GM23248 (cell line): ENCODE results near the gene C4BPA. TPM values are rescaled to one million over a fixed set of nuclear protein-coding genes. Genes with fewer than 3 reads are reported as not detected.

Experiments used
- DNase-seq: peaks from one replicate; pipeline ENCODE4 v3.0.0-alpha.2; 2015
- H2AFZ ChIP-seq: fragments of 200-600 bp; sonication (generic); 2 replicates; pipeline ENCODE4 v1.6.1; 2016; ENCODE audit warnings: antibody characterized with exemption
- H3F3A ChIP-seq: fragments of 200-600 bp; sonication (generic); 2 replicates; pipeline ENCODE4 v1.6.1; 2016; ENCODE audit warnings: mild to moderate bottlenecking, antibody characterized with exemption, mixed run types; ENCODE audit not compliant: insufficient read depth
- H3K27ac ChIP-seq: fragments of 200-600 bp; sonication (generic); 2 replicates; pipeline ENCODE4 v1.5.1; 2016; ENCODE audit warnings: mild to moderate bottlenecking
- H3K27me3 ChIP-seq: fragments of 200-600 bp; sonication (generic); replicated peaks from 2 replicates; pipeline ENCODE4 v1.6.1; 2016; ENCODE audit warnings: mild to moderate bottlenecking; ENCODE audit not compliant: insufficient read depth
- H3K36me3 ChIP-seq: fragments of 200-600 bp; sonication (generic); 2 replicates; pipeline ENCODE4 v1.6.1; 2016; ENCODE audit warnings: low read depth, mild to moderate bottlenecking
- H3K4me1 ChIP-seq: fragments of 200-600 bp; sonication (generic); 2 replicates; pipeline ENCODE4 v1.6.1; 2016; ENCODE audit warnings: mild to moderate bottlenecking; ENCODE audit not compliant: insufficient read depth
- H3K4me2 ChIP-seq: fragments of 200-600 bp; sonication (generic); one replicate; pipeline ENCODE4 v1.6.1; 2016; ENCODE audit warnings: mild to moderate bottlenecking; ENCODE audit not compliant: unreplicated experiment
- H3K4me3 ChIP-seq: fragments of 200-600 bp; sonication (generic); 2 replicates; pipeline ENCODE4 v1.5.1; 2016; ENCODE audit warnings: mild to moderate bottlenecking
- H3K79me2 ChIP-seq: fragments of 200-600 bp; sonication (generic); 2 replicates; pipeline ENCODE4 v1.6.1; 2016; ENCODE audit warnings: mild to moderate bottlenecking; ENCODE audit not compliant: insufficient read depth
- H3K9ac ChIP-seq: fragments of 200-600 bp; sonication (generic); 2 replicates; pipeline ENCODE4 v1.6.1; 2016; ENCODE audit warnings: mild to moderate bottlenecking
- H3K9me2 ChIP-seq: fragments of 200-600 bp; sonication (generic); 2 replicates; pipeline ENCODE4 v1.6.1; 2016; ENCODE audit warnings: mixed run types, mild to moderate bottlenecking, moderate library complexity; ENCODE audit not compliant: insufficient read depth
- H3K9me3 ChIP-seq: fragments of 200-600 bp; sonication (generic); one replicate; pipeline ENCODE4 v1.6.1; 2017; ENCODE audit warnings: low read depth
- H4K20me1 ChIP-seq: fragments of 200-600 bp; sonication (generic); 2 replicates; pipeline ENCODE4 v1.6.0; 2016; ENCODE audit not compliant: insufficient read depth
- EZH2 ChIP-seq: fragments of 200-600 bp; sonication (generic); IDR thresholded peaks from 2 replicates; pipeline ENCODE4 v1.6.1; 2018; ENCODE audit warnings: antibody characterized with exemption, mild to moderate bottlenecking; ENCODE audit not compliant: insufficient read depth, poor library complexity, severe bottlenecking
- EZH2phosphoT487 ChIP-seq: fragments of 200-600 bp; sonication (generic); IDR thresholded peaks from 2 replicates; pipeline ENCODE4 v1.6.1; 2018; ENCODE audit warnings: antibody characterized with exemption, moderate library complexity, mild to moderate bottlenecking, low read depth; ENCODE audit not compliant: insufficient read depth
- WGBS, 2 experiments: methylation state at CpG; one replicate each; pipeline ENCODE4 v1.1.6; 2015 to 2017; ENCODE audit warnings: low lambda C conversion rate in 2 of 2, low coverage in 1 of 2; ENCODE audit errors: missing lambda C conversion rate in 2 of 2; 5-methylcytosine and 5-hydroxymethylcytosine counted together
- in situ Hi-C: fragments of 300-500 bp; cut with MboI; formaldehyde crosslinking; loops from 2 replicates; pipeline ENCODE4 v1.15.0; 2020
- polyA plus RNA-seq: library from polyadenylated mRNA; unstranded; fragments of >200 nt; fragmentation: Nextera tagmentation; extraction: Ambion mirVana; gene quantifications from 2 replicates; pipeline ENCODE4 v1.2.1, GENCODE V29; 2016
- total RNA-seq: library from RNA; depleted of rRNA; stranded (reverse); fragments of >200 nt; shearing (Covaris generic); gene quantifications from 2 replicates; pipeline ENCODE4 v1.2.3, GENCODE V29; 2014

Gene C4BPA
- total and polyA plus RNA-seq, 2 experiments from 2014 or later, result not detected

DNA sequence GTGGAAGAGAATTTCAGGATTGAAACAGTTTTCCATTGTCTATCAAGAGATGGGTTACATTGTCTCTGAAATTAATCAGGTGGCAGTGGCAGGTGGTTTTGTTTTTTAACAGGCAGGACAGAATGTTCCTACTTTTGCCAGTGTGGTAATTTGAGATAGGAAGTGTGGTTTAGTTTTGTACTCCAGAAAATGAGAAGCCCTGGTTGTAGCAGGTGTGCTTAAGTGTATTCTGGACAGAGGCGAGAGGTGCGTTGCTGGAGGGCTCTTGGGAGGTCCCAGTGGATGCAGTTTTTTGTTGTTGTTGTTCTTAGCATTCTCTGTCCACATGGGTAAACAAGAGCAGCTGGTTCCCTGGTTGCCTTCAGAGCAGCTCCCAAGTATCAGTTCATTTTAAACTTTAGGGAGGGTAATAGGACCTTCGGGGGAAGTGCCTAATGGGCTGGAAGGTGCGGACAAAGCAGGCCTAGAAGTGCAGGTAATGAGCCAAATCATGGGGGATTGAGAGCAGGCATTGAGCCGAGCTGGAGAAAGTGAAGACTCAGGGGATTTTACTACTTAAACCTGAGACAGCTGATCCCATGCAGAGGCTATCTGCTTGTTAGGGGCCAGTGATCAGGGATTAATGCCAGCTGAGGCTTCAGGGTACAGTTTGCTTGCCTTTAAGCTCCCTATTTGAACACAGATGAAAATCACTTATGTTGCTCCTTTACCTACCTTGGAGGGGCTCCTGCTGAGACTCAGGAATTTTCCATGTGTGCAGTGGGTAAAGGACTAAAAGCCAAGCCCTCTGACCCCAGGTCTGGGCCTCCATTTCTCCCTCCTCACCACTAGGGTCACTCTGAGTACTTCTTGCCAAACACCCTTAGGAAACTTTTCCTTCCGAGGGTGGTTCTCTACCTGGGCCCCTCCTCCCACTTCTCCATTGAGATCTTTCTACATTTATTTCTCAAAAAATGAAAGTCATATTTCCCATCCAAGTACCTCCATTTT, 44.9 kb upstream of the C4BPA start:
- Histone ChIP-seq H3K9ac (no peak overlapping the region), H3K27me3 (no peaks in the 10 kb centered on the region), H3F3A (peaks cover 4% of the 10 kb centered on the region; the same call in 1 of the 2 replicates), H3K4me1 (no peaks in the 10 kb centered on the region), H3K9me3 (no peaks in the 10 kb centered on the region), H3K79me2 (no peaks in the 10 kb centered on the region), H4K20me1 (no peaks in the 10 kb centered on the region), H3K9me2 (no peaks in the 10 kb centered on the region), H3K4me2 (no peak overlapping the region), H3K27ac (no peak overlapping the region), H3K4me3 (no peak overlapping the region), H2AFZ (no peak overlapping the region), H3K36me3 (no peaks in the 10 kb centered on the region)
- no peak for TF ChIP-seq EZH2phosphoT487
- no peak for TF ChIP-seq EZH2
- DNase-seq, result no peak
- in situ Hi-C loops, result no loop called here
- 76 to 83% methylated on average over 6 of the region's 6 CpGs for WGBS, 2 experiments

DNA sequence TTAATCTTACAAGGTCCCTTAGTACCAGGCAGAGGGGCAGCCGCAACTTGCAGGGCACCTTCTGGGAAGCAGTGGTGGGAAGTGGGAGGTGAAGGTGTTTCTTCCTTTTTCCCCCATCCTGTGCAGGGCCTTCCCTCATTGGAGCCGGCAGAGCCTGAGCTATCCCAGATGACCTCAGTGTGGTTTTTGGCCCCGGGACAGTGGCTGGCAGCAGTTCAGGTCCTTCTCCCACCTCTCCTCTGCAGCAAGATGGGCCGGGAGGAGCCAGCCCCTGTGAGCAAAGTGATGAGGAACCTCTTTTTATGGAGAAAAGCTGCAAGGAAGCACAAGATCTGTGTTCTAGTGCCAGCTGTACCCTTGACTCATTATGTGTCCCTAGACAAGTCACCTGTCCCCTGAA, 44.2 kb upstream of the C4BPA start:
- no peak for DNase-seq
- H3K27ac ChIP-seq, result no peak overlapping the region
- H4K20me1 ChIP-seq, result no peaks in the 10 kb centered on the region
- H3K4me2 ChIP-seq, result no peak overlapping the region
- no peak overlapping the region for H3K4me3 ChIP-seq
- H3K79me2 ChIP-seq, result no peaks in the 10 kb centered on the region
- H3K9ac ChIP-seq, result no peak overlapping the region
- in situ Hi-C loops, result no loop called here
- no peaks in the 10 kb centered on the region for H3K36me3 ChIP-seq
- TF ChIP-seq EZH2 (no peak), EZH2phosphoT487 (no peak)
- no peaks in the 10 kb centered on the region for H3K9me3 ChIP-seq
- H3K27me3 ChIP-seq, result no peaks in the 10 kb centered on the region
- H3F3A ChIP-seq, result no peaks in the 10 kb centered on the region
- H3K9me2 ChIP-seq, result no peaks in the 10 kb centered on the region
- H3K4me1 ChIP-seq, result no peaks in the 10 kb centered on the region
- H2AFZ ChIP-seq, result no peak overlapping the region
- 47 to 53% methylated on average over 4 of the region's 4 CpGs for WGBS, 2 experiments

DNA sequence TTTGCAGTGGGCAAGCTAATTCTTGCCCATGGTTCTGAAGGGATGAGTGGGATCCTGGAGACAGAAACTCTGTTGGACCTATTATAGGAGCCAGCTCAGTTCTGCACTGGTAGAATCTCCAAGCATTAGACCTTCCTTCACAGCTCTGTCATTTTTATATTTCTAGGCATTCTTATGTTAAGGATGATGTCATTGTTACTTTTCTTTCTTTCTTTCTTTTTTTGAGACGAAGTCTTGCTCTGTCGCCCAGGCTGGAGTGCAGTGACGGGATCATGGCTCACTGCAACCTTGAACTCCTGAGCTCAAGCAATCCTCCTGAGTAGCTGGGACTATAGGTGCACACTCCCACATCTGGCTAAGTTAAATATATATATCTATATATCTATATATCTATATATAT, 43.4 kb upstream of the C4BPA start:
- Histone ChIP-seq H3K27ac (no peak overlapping the region), H3K27me3 (no peaks in the 10 kb centered on the region), H3K79me2 (no peaks in the 10 kb centered on the region), H3K4me1 (no peaks in the 10 kb centered on the region), H2AFZ (no peak overlapping the region), H4K20me1 (no peaks in the 10 kb centered on the region), H3K9me2 (no peaks in the 10 kb centered on the region), H3F3A (no peaks in the 10 kb centered on the region), H3K4me2 (no peak overlapping the region), H3K9ac (no peak overlapping the region), H3K9me3 (no peaks in the 10 kb centered on the region), H3K36me3 (no peaks in the 10 kb centered on the region), H3K4me3 (no peak overlapping the region)
- in situ Hi-C loops, result no loop called here
- TF ChIP-seq EZH2 (no peak), EZH2phosphoT487 (no peak)
- 85 to 91% methylated on average over 3 of the region's 3 CpGs for WGBS, 2 experiments
- no peak for DNase-seq

DNA sequence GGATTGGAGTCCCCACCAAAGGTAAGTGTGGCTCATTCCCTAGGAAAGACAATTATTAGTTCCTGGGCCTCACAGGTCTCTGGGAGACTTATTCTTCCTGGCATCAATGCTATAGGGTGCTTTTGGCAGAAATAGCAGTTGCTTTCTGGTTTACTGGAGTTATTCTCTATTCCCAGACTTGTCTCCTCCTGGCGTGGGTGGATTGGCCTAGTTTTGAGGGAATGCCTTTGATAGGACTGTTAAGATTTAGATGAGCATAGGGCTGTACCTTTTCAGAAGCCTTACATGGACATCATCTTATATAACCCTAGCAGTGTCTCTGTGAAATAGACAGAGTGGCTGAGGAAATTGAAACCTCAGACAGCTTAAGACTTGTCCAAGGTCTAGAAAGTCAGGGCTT, 42.0 kb upstream of the C4BPA start:
- H3K9me3 ChIP-seq, result no peaks in the 10 kb centered on the region
- no peaks in the 10 kb centered on the region for H3F3A ChIP-seq
- H3K79me2 ChIP-seq, result no peaks in the 10 kb centered on the region
- H2AFZ ChIP-seq, result no peak overlapping the region
- no peak overlapping the region for H3K27ac ChIP-seq
- H3K4me2 ChIP-seq, result no peak overlapping the region
- H3K9me2 ChIP-seq, result no peaks in the 10 kb centered on the region
- TF ChIP-seq EZH2phosphoT487, result no peak
- no peak for TF ChIP-seq EZH2
- no peaks in the 10 kb centered on the region for H3K27me3 ChIP-seq
- WGBS, 2 experiments, result 39 to 40% methylated on average over 1 of the region's 1 CpG
- no peaks in the 10 kb centered on the region for H4K20me1 ChIP-seq
- H3K9ac ChIP-seq, result no peak overlapping the region
- no peaks in the 10 kb centered on the region for H3K4me1 ChIP-seq
- no peak for DNase-seq
- no peaks in the 10 kb centered on the region for H3K36me3 ChIP-seq
- in situ Hi-C loops, result no loop called here
- H3K4me3 ChIP-seq, result no peak overlapping the region
